Dermis microvascular lymphatic vessel endothelial cell (primary cell): ENCODE data around the gene SMIM35. TPM values are rescaled to one million over a fixed set of nuclear protein-coding genes. Genes with fewer than 3 reads are reported as not detected.
"Not testable (repeated sequence)": the region's sequence is repeated elsewhere in the genome, so short reads cannot be mapped to it uniquely, and the experiment has no call there.

Experiments used
- DNase-seq, 2 donors: peaks; one replicate each; pipeline versions ENCODE4 v3.0.0 to v3.0.0-alpha.2; 2010; ENCODE audit warnings: low read depth in 2 of 2
- total RNA-seq: library from RNA; depleted of rRNA; stranded (reverse); fragments of >200 nt; gene quantifications from 2 replicates; pipeline ENCODE4 v1.2.1, GENCODE V29; 2014

The SMIM35 gene
- total RNA-seq, 1 donor from 2014 or later = not detected

- no peak for DNase-seq
Measured at GRCh38 chr11:118082880-118083552, 3.7 kb downstream of the SMIM35 start.

- DNase-seq = no peak
Measured at GRCh38 chr11:118081241-118081958, 5.4 kb downstream of the SMIM35 start.

- no peak for DNase-seq
Measured at GRCh38 chr11:118080296-118080695, 6.5 kb downstream of the SMIM35 start.

GRCh38 chr11:118079491-118079890 is 7.3 kb downstream of the SMIM35 start:
- DNase-seq = no peak

- no peak for DNase-seq
Measured at GRCh38 chr11:118078911-118079411, 7.8 kb downstream of the SMIM35 start.

GRCh38 chr11:118076754-118077281 is 9.9 kb downstream of the SMIM35 start, which contains the start of gene TMPRSS4:
Gene TMPRSS4 (plus strand): TSS chr11:118077078. CDS start chr11:118077303, 225 bp downstream.
- no peak for DNase-seq

GRCh38 chr11:118074785-118075184 is 12.0 kb downstream of the SMIM35 start:
- DNase-seq = no peak

GRCh38 chr11:118074091-118074685 is 12.6 kb downstream of the SMIM35 start:
- no peak for DNase-seq

GRCh38 chr11:118073554-118073953 is 13.2 kb downstream of the SMIM35 start:
- DNase-seq = no peak

GRCh38 chr11:118071416-118072030 is 15.2 kb downstream of the SMIM35 start:
- DNase-seq = no peak

- DNase-seq = no peak
Measured at GRCh38 chr11:118068945-118069612, 17.7 kb downstream of the SMIM35 start.

GRCh38 chr11:118068206-118068944 is 18.4 kb downstream of the SMIM35 start:
- no peak for DNase-seq

- no peak for DNase-seq
Measured at GRCh38 chr11:118067006-118067405, 19.8 kb downstream of the SMIM35 start.

- DNase-seq = no peak
Measured at GRCh38 chr11:118065384-118065783, 21.4 kb downstream of the SMIM35 start.

GRCh38 chr11:118064956-118065355 is 21.8 kb downstream of the SMIM35 start:
- no peak for DNase-seq

- DNase-seq = not testable (repeated sequence)
Measured at GRCh38 chr11:118062631-118063030, 24.1 kb downstream of the SMIM35 start.

GRCh38 chr11:118062181-118062580 is 24.6 kb downstream of the SMIM35 start:
- not testable (repeated sequence) for DNase-seq

- DNase-seq = no peak
Measured at GRCh38 chr11:118061586-118062125, 25.1 kb downstream of the SMIM35 start.

- DNase-seq = no peak
Measured at GRCh38 chr11:118060869-118061268, 25.9 kb downstream of the SMIM35 start.

- no peak for DNase-seq
Measured at GRCh38 chr11:118060081-118060661, 26.6 kb downstream of the SMIM35 start.
